NB4 (cell line): ENCODE data around the gene CRTAC1.

Source experiments
- CTCF ChIP-seq: IDR thresholded peaks from one replicate; pipeline ENCODE4 v1.5.1; 2012; ENCODE audit warnings: low read depth, low read length
- MAX ChIP-seq: IDR thresholded peaks from 2 replicates; pipeline ENCODE4 v1.6.1; 2011; ENCODE audit warnings: low read depth, low read length
- POLR2A ChIP-seq: IDR thresholded peaks from 2 replicates; pipeline ENCODE4 v1.6.1; 2011; ENCODE audit warnings: mild to moderate bottlenecking; ENCODE audit not compliant: insufficient read length; ENCODE audit errors: extremely low read depth

GRCh38 chr10:98035599-98035998, 5.2 kb upstream of the CRTAC1 start:
- no peak for TF ChIP-seq POLR2A
- no peak for TF ChIP-seq CTCF
- no peak for TF ChIP-seq MAX
